ENCODE data around the gene SERPIND1. TPM values are rescaled to one million over a fixed set of nuclear protein-coding genes. Genes with fewer than 3 reads are reported as not detected.

Gene SERPIND1
- total and polyA plus RNA-seq, 2 donors (not counting 1 experiment from before 2014, with no cell fraction given): not detected

DNA sequence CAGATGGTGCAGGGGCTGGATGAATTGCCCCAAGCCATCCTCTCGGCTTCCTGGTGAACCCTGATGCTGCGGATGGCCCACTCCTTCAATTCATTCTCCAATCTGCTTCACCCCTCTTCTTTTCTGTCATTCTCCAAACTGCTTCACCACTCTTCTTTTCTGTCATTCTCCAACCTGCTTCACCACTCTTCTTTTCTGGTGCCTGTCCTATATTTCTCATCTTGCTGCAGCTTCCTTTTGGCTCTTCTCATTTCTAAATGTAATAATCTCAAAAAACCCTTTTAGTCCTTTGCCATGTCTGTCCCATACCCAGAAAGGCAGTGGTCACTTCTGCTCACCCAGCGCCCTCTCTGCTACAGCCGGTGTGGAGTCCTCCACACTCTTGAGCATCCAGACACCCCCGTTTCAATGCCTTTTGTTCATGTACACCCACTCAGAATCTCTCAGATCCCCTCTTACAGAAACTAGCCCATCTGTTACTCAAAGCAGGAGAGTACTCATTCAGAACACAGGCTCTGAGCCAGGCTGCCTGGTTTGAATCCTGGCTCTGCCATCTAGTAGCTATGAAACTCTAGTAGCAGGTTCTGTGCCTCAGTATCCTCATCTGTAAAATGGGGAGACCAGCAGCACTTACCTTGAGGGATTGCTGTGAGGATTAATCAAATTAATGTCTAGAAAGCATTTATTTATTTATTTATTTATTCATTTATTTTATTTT lies 14.9 kb downstream of the SERPIND1 start:
- no peak overlapping the region for H3K9ac ChIP-seq (ENCODE audit: low read length)
- H3K4me2 ChIP-seq (replicated peaks; ENCODE audit: low read depth, low read length, poor library complexity, severe bottlenecking): no peak overlapping the region
- Mint-ChIP-seq H3K27me3 (no peaks in the 10 kb centered on the region), H3K27ac (no peak overlapping the region), H3K4me1 (peaks cover 6% of the 10 kb centered on the region), H3K9me3 (ENCODE audit: insufficient read depth) (no peaks in the 10 kb centered on the region), H3K4me3 (no peak overlapping the region)
- intact Hi-C loops (cut with micrococcal nuclease): no loop called here
- no peak overlapping the region for H3K4me3 ChIP-seq (ENCODE audit: control extremely low read depth in 1 of 5, extremely low read depth in 1 of 5, insufficient read depth in 1 of 5, low read depth in 2 of 5, low read length in 4 of 5)
- H3K79me2 ChIP-seq (ENCODE audit: control insufficient read depth, insufficient read depth, low read length): no peaks in the 10 kb centered on the region
- peaks cover 0 to 40% of the 10 kb centered on the region in 2 experiments for H3K36me3 ChIP-seq (replicated peaks in 1 of 2; ENCODE audit: control extremely low read depth in 1 of 2, control insufficient read depth in 1 of 2, extremely low read depth in 1 of 2, insufficient read depth in 2 of 2, low read length in 1 of 2)
- WGBS (ENCODE audit: insufficient coverage): 94% methylated on average over 5 of the region's 5 CpGs
- ChIA-PET POLR2A (no interaction called here), CTCF (no interaction called here)
- TF ChIP-seq EZH2 (IDR thresholded peaks at IDR 0.05; ENCODE audit: borderline replicate concordance, insufficient read depth, low read depth, low read length, poor library complexity, severe bottlenecking): no peak
- TF ChIP-seq, protein P1, sequence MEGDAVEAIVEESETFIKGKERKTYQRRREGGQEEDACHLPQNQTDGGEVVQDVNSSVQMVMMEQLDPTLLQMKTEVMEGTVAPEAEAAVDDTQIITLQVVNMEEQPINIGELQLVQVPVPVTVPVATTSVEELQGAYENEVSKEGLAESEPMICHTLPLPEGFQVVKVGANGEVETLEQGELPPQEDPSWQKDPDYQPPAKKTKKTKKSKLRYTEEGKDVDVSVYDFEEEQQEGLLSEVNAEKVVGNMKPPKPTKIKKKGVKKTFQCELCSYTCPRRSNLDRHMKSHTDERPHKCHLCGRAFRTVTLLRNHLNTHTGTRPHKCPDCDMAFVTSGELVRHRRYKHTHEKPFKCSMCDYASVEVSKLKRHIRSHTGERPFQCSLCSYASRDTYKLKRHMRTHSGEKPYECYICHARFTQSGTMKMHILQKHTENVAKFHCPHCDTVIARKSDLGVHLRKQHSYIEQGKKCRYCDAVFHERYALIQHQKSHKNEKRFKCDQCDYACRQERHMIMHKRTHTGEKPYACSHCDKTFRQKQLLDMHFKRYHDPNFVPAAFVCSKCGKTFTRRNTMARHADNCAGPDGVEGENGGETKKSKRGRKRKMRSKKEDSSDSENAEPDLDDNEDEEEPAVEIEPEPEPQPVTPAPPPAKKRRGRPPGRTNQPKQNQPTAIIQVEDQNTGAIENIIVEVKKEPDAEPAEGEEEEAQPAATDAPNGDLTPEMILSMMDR (IDR thresholded peaks at IDR 0.05): no peak
- H3K9me3 ChIP-seq (ENCODE audit: control extremely low read depth in 1 of 3, control insufficient read depth in 2 of 3, insufficient read depth in 1 of 3, low read length in 2 of 3): no peaks in the 10 kb centered on the region
- H3K4me1 ChIP-seq (ENCODE audit: control insufficient read depth in 2 of 2, insufficient read depth in 2 of 2, low read length in 2 of 2): peaks cover 4 to 6% of the 10 kb centered on the region in 2 donors
- H4K20me1 ChIP-seq (ENCODE audit: control insufficient read depth, insufficient read depth, low read length, poor library complexity, severe bottlenecking): no peaks in the 10 kb centered on the region
- ATAC-seq (ENCODE audit: low read depth) (no peak), DNase-seq (no peak)
- no peak overlapping the region for H2AFZ ChIP-seq (ENCODE audit: insufficient read depth, low read depth, low read length, poor library complexity, severe bottlenecking)
- no peak overlapping the region for H3K27ac ChIP-seq (ENCODE audit: low read length in 2 of 2)
- H3K27me3 ChIP-seq (replicated peaks in 1 of 4; ENCODE audit: control extremely low read depth in 1 of 4, control insufficient read depth in 3 of 4, insufficient read depth in 4 of 4, low read length in 3 of 4): no peaks in the 10 kb centered on the region

DNA sequence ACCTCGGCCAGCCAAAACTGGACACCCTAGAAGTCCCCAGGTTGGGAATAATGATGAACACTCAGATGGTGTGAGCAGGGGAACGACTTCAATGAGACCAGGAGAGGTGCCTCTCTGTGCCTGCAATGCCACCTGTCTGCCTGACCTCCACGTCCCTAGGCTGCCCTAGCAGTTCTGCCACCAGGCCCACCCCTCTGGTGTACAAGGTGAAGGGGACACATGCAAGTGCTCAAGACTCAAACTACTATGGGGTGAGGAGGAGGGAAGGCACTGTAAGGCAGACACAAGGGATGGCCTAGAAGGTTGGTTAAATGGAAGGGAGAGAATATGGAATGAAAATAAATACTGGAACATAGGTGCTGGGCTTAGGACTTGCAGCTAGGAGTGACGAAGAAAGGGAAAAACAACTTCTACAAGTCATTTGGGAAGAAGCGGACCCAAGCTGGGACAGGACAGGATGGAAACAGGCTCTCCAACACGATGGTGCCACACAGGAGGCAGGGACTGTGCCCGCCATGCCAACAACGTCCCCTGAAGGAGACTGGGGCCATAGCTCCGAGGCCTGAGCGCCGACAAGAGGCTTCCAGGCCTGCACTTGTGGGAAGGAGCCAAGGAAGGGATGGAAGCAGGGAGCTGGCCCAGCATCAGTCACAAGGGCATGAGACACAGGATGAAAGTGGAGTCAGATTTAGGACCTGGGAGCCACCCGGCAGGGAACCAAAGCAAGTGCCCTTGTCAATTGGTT lies 18.5 kb downstream of the SERPIND1 start:
- H3K4me3 Mint-ChIP-seq: no peak overlapping the region
- no peaks in the 10 kb centered on the region for H3K9me3 Mint-ChIP-seq (ENCODE audit: insufficient read depth)
- no peak for DNase-seq
- Histone ChIP-seq H3K36me3 (replicated peaks in 1 of 2; ENCODE audit: control extremely low read depth in 1 of 2, control insufficient read depth in 1 of 2, extremely low read depth in 1 of 2, insufficient read depth in 2 of 2, low read length in 1 of 2) (peaks cover 2 to 63% of the 10 kb centered on the region in 2 experiments), H3K79me2 (ENCODE audit: control insufficient read depth, insufficient read depth, low read length) (no peaks in the 10 kb centered on the region), H3K9ac (ENCODE audit: low read length) (no peak overlapping the region), H2AFZ (ENCODE audit: insufficient read depth, low read depth, low read length, poor library complexity, severe bottlenecking) (no peak overlapping the region), H3K4me2 (replicated peaks; ENCODE audit: low read depth, low read length, poor library complexity, severe bottlenecking) (no peak overlapping the region), H3K4me3 (ENCODE audit: control extremely low read depth in 1 of 5, extremely low read depth in 1 of 5, insufficient read depth in 1 of 5, low read depth in 2 of 5, low read length in 4 of 5) (no peak overlapping the region), H3K27ac (ENCODE audit: low read length in 2 of 2) (no peak overlapping the region), H3K9me3 (ENCODE audit: control extremely low read depth in 1 of 3, control insufficient read depth in 2 of 3, insufficient read depth in 1 of 3, low read length in 2 of 3) (no peaks in the 10 kb centered on the region), H3K4me1 (ENCODE audit: control insufficient read depth in 2 of 2, insufficient read depth in 2 of 2, low read length in 2 of 2) (no peaks in the 10 kb centered on the region), H3K27me3 (replicated peaks in 1 of 4; ENCODE audit: control extremely low read depth in 1 of 4, control insufficient read depth in 3 of 4, insufficient read depth in 4 of 4, low read length in 3 of 4) (no peaks in the 10 kb centered on the region), H4K20me1 (ENCODE audit: control insufficient read depth, insufficient read depth, low read length, poor library complexity, severe bottlenecking) (no peaks in the 10 kb centered on the region)
- ChIA-PET POLR2A (no interaction called here), CTCF (interaction anchor here (1.9 kb wide), 1 partner anchor 8 kb away, joined by 11 read pairs; no protein-coding TSS in a partner anchor)
- H3K27me3 Mint-ChIP-seq: no peaks in the 10 kb centered on the region
- ATAC-seq (ENCODE audit: low read depth): no peak
- TF ChIP-seq, protein P1 (IDR thresholded peaks at IDR 0.05): no peak
- no peak for TF ChIP-seq EZH2 (IDR thresholded peaks at IDR 0.05; ENCODE audit: borderline replicate concordance, insufficient read depth, low read depth, low read length, poor library complexity, severe bottlenecking)
- intact Hi-C loops (cut with micrococcal nuclease): no loop called here
- no peak overlapping the region for H3K27ac Mint-ChIP-seq
- H3K4me1 Mint-ChIP-seq: no peaks in the 10 kb centered on the region
- WGBS (ENCODE audit: insufficient coverage): 96% methylated on average over 11 of the region's 12 CpGs
